Measurements from ENCODE around the gene TIAL1.

The TIAL1 gene

DNA sequence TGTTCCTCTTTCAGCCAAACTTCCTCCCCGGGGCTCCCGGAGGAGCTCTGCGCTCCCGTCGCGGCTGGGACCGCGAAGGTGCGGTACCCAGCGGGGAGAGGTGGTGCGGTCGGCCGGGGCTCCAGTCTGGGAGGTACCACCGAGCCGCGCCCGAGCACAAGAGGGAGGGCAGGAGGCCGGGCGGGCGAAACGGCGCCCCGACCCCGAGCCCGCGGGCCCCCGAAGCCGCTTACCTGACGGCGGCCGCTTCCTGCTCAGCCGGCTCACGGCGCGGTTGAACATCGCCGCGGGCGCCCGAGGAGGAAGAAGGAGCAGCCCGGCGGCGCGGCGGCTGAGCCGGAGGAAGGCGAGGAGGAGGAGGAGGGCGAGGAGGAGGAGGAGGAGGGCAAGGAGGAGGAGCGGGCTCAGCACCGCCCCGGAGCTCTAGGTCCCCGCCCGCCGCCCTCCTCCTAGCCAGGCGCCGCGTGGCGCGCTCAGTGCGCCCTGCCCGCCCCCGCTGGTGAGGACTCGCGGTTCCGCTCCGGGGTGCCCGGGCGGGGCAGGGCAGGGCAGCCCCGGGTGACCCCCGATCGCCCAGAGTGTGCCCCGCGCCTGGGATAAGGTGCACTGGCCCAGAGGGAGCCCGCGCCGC is 54.3 kb downstream of the TIAL1 start, which contains the start of gene RGS10:
Gene RGS10, minus strand, starts transcription at position 363 of the 631 bp plus-strand sequence. Its CDS starts 81 bp downstream, at position 282.
- H4K91ac ChIP-seq (ENCODE audit: low read depth, low read length) = no peak within 1 kb of the TSS
- no peaks in the 10 kb centered on the region for H3K79me1 ChIP-seq (ENCODE audit: low read length)
- peaks cover 31% of the 10 kb centered on the region for H3K27me3 ChIP-seq (ENCODE audit: insufficient read depth, low read length)
- no peak within 1 kb of the TSS for H3K18ac ChIP-seq (ENCODE audit: low read length)
- no peak within 1 kb of the TSS for H4K12ac ChIP-seq (ENCODE audit: low read depth, low read length)
- no peak within 1 kb of the TSS for H3K14ac ChIP-seq (ENCODE audit: low read length)
- H2AK5ac ChIP-seq (ENCODE audit: low read length) = no peak within 1 kb of the TSS
- no peak within 1 kb of the TSS for H3K27ac ChIP-seq (ENCODE audit: low read depth, low read length)
- no peaks in the 10 kb centered on the region for H3K79me2 ChIP-seq (ENCODE audit: control insufficient read depth, insufficient read depth, low read length, poor library complexity)
- H3K4me2 ChIP-seq (ENCODE audit: low read length) = peak within 1 kb of the TSS; percentile 84
- peak; percentile 61 to 81 for DNase-seq
- H3K4me1 ChIP-seq (ENCODE audit: control insufficient read depth in 1 of 2, insufficient read depth in 2 of 2, low read length in 2 of 2) = peaks cover 3 to 9% of the 10 kb centered on the region in 2 experiments
- no peak within 1 kb of the TSS for H2BK120ac ChIP-seq (ENCODE audit: insufficient read depth, low read length, poor library complexity)
- H4K8ac ChIP-seq (ENCODE audit: low read depth, low read length) = peak within 1 kb of the TSS; percentile 52
- no peaks in the 10 kb centered on the region for H3K9me3 ChIP-seq (ENCODE audit: insufficient read depth, low read depth, low read length)
- H3K36me3 ChIP-seq (ENCODE audit: control insufficient read depth in 1 of 2, insufficient read depth in 2 of 2, low read length in 2 of 2) = no peaks in the 10 kb centered on the region
- H3K9ac ChIP-seq (ENCODE audit: low read length) = no peak within 1 kb of the TSS
- no peak within 1 kb of the TSS for H2BK12ac ChIP-seq (ENCODE audit: low read length)
- no peak within 1 kb of the TSS for H3K23ac ChIP-seq (ENCODE audit: low read length)
- no CpG with 5 or more reads among the region's 76 CpGs for WGBS (ENCODE audit: extremely low coverage, insufficient coverage, insufficient read length)
- H3K4ac ChIP-seq (ENCODE audit: low read depth, low read length) = no peak within 1 kb of the TSS
- H2AFZ ChIP-seq (ENCODE audit: insufficient read depth, low read length, poor library complexity) = peak within 1 kb of the TSS; percentile 78
- H3K4me3 ChIP-seq (ENCODE audit: low read depth, low read length) = peak within 1 kb of the TSS; percentile 71
- H2BK5ac ChIP-seq (ENCODE audit: low read depth, low read length, poor library complexity) = no peak within 1 kb of the TSS

DNA sequence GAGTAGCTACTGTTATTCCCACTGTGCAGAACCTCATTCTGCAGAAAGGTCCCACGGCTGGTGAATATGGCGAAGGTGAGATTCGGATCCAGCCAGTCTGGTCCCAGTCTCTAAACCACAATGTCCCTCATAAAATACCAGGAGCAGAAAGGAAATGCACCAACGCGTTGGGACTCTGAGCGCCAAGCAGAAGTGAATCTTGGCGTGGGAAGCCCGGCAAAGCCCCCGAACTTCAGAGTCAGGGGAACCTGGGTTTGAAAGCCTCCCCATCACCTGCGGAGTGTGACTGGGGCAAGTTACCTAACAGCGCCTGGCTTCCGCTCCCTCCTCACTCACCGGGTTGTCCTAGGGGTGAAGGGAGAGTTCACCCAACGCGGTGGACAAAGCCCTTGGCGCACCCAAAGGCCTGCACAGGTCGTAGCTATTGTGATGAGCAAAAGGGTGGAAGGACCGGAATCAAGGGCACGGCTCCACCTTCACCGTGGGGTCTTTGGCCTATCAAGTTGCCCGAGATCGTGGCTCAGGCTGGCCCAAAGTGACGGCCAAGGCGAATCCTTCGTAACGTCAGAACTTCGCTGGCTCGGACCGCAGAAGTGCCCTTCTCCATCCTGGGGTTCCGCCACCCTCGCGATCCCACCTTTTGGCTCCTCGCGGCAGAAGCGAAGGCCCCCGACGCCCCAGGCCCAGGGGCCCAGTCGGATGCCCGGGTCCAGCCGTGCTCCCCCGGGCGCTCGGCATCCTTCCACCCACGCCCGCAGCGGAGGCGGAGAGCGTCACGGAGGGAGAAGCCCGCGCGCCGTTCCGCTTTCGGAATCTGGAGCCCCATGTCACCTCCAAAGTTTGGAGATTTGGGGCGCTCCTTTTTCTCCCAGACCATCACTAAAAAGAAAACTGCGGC is 55.1 kb downstream of the TIAL1 start:
- H3K14ac ChIP-seq (ENCODE audit: low read length) = no peak overlapping the region
- no peak overlapping the region for H2AFZ ChIP-seq (ENCODE audit: insufficient read depth, low read length, poor library complexity)
- peak overlapping the region; percentile 84 for H3K4me2 ChIP-seq (ENCODE audit: low read length)
- H3K27ac ChIP-seq (ENCODE audit: low read depth, low read length) = no peak overlapping the region
- peak; percentile 5 to 39 for DNase-seq
- no peaks in the 10 kb centered on the region for H3K9me3 ChIP-seq (ENCODE audit: insufficient read depth, low read depth, low read length)
- H3K79me2 ChIP-seq (ENCODE audit: control insufficient read depth, insufficient read depth, low read length, poor library complexity) = no peaks in the 10 kb centered on the region
- H3K4ac ChIP-seq (ENCODE audit: low read depth, low read length) = no peak overlapping the region
- no peak overlapping the region for H2BK12ac ChIP-seq (ENCODE audit: low read length)
- no peak overlapping the region for H2AK5ac ChIP-seq (ENCODE audit: low read length)
- no peak overlapping the region for H3K23ac ChIP-seq (ENCODE audit: low read length)
- H4K12ac ChIP-seq (ENCODE audit: low read depth, low read length) = no peak overlapping the region
- H3K79me1 ChIP-seq (ENCODE audit: low read length) = no peaks in the 10 kb centered on the region
- WGBS (ENCODE audit: extremely low coverage, insufficient coverage, insufficient read length) = no CpG with 5 or more reads among the region's 57 CpGs
- no peaks in the 10 kb centered on the region for H3K36me3 ChIP-seq (ENCODE audit: control insufficient read depth in 1 of 2, insufficient read depth in 2 of 2, low read length in 2 of 2)
- H3K4me1 ChIP-seq (ENCODE audit: control insufficient read depth in 1 of 2, insufficient read depth in 2 of 2, low read length in 2 of 2) = peaks cover 3 to 9% of the 10 kb centered on the region in 2 experiments
- no peak overlapping the region for H4K91ac ChIP-seq (ENCODE audit: low read depth, low read length)
- no peak overlapping the region for H3K18ac ChIP-seq (ENCODE audit: low read length)
- no peak overlapping the region for H2BK5ac ChIP-seq (ENCODE audit: low read depth, low read length, poor library complexity)
- peak overlapping the region; percentile 71 for H3K4me3 ChIP-seq (ENCODE audit: low read depth, low read length)
- H3K27me3 ChIP-seq (ENCODE audit: insufficient read depth, low read length) = peaks cover 31% of the 10 kb centered on the region
- no peak overlapping the region for H2BK120ac ChIP-seq (ENCODE audit: insufficient read depth, low read length, poor library complexity)
- H3K9ac ChIP-seq (ENCODE audit: low read length) = no peak overlapping the region
- H4K8ac ChIP-seq (ENCODE audit: low read depth, low read length) = no peak overlapping the region

DNA sequence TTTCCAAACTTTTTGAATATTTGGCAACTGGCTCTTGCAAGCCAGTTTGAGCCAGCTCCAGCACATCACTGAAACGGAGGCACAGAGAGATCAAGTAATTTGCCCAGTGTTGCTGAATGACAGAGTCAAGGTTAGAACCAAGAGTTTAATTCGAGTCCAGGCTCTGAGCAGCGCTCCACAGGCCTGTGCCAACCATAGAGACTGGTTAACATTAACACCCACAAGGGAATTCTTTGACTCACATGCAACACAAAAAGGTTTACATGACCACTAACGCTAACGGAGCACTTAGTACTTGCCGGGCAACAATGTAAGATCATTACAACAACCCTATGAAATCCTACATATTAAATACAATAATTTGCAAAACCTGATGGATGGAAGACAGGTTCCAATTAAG is 55.7 kb downstream of the TIAL1 start:
- Histone ChIP-seq H2BK120ac (ENCODE audit: insufficient read depth, low read length, poor library complexity) (no peak overlapping the region), H3K9me3 (ENCODE audit: insufficient read depth, low read depth, low read length) (no peaks in the 10 kb centered on the region), H3K23ac (ENCODE audit: low read length) (no peak overlapping the region), H3K4me3 (ENCODE audit: low read depth, low read length) (no peak overlapping the region), H3K18ac (ENCODE audit: low read length) (no peak overlapping the region), H2AFZ (ENCODE audit: insufficient read depth, low read length, poor library complexity) (no peak overlapping the region), H3K14ac (ENCODE audit: low read length) (no peak overlapping the region), H2AK5ac (ENCODE audit: low read length) (no peak overlapping the region), H3K27ac (ENCODE audit: low read depth, low read length) (no peak overlapping the region), H4K8ac (ENCODE audit: low read depth, low read length) (no peak overlapping the region), H2BK5ac (ENCODE audit: low read depth, low read length, poor library complexity) (no peak overlapping the region), H3K4me1 (ENCODE audit: control insufficient read depth in 1 of 2, insufficient read depth in 2 of 2, low read length in 2 of 2) (peaks cover 3 to 9% of the 10 kb centered on the region in 2 experiments), H4K91ac (ENCODE audit: low read depth, low read length) (no peak overlapping the region), H3K36me3 (ENCODE audit: control insufficient read depth in 1 of 2, insufficient read depth in 2 of 2, low read length in 2 of 2) (no peaks in the 10 kb centered on the region), H2BK12ac (ENCODE audit: low read length) (no peak overlapping the region), H4K12ac (ENCODE audit: low read depth, low read length) (no peak overlapping the region), H3K4me2 (ENCODE audit: low read length) (no peak overlapping the region), H3K79me2 (ENCODE audit: control insufficient read depth, insufficient read depth, low read length, poor library complexity) (no peaks in the 10 kb centered on the region), H3K9ac (ENCODE audit: low read length) (no peak overlapping the region), H3K79me1 (ENCODE audit: low read length) (no peaks in the 10 kb centered on the region), H3K27me3 (ENCODE audit: insufficient read depth, low read length) (peaks cover 31% of the 10 kb centered on the region), H3K4ac (ENCODE audit: low read depth, low read length) (no peak overlapping the region)
- WGBS (ENCODE audit: extremely low coverage, insufficient coverage, insufficient read length) = no CpG with 5 or more reads among the region's 6 CpGs
- DNase-seq = no peak

DNA sequence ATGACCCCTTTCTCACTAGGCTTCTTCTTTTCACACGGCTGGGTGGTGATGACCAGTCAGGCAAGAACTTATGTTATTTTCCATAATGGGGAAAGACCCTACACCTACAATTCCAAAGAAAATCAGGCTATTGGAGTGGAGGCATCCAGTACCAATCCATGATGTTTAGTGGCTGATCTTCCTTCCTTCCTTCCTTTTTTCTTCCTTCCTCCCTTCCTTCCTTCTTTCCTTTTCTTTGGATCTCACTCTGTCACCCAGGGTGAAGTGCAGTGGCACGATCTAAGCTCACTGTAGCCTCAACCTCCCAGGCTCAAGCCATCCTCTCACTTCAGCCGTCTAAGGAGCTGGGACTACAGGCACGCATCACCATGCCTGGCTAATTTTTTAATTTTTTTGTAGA is 56.7 kb downstream of the TIAL1 start:
- Histone ChIP-seq H3K79me2 (ENCODE audit: control insufficient read depth, insufficient read depth, low read length, poor library complexity) (no peaks in the 10 kb centered on the region), H2BK5ac (ENCODE audit: low read depth, low read length, poor library complexity) (no peak overlapping the region), H4K91ac (ENCODE audit: low read depth, low read length) (no peak overlapping the region), H3K4me3 (ENCODE audit: low read depth, low read length) (no peak overlapping the region), H3K18ac (ENCODE audit: low read length) (no peak overlapping the region), H4K8ac (ENCODE audit: low read depth, low read length) (no peak overlapping the region), H4K12ac (ENCODE audit: low read depth, low read length) (no peak overlapping the region), H3K27me3 (ENCODE audit: insufficient read depth, low read length) (peaks cover 31% of the 10 kb centered on the region), H3K79me1 (ENCODE audit: low read length) (no peaks in the 10 kb centered on the region), H3K4me2 (ENCODE audit: low read length) (no peak overlapping the region), H3K27ac (ENCODE audit: low read depth, low read length) (no peak overlapping the region), H3K23ac (ENCODE audit: low read length) (no peak overlapping the region), H3K36me3 (ENCODE audit: control insufficient read depth in 1 of 2, insufficient read depth in 2 of 2, low read length in 2 of 2) (no peaks in the 10 kb centered on the region), H2AK5ac (ENCODE audit: low read length) (no peak overlapping the region), H3K9ac (ENCODE audit: low read length) (no peak overlapping the region), H2BK120ac (ENCODE audit: insufficient read depth, low read length, poor library complexity) (no peak overlapping the region), H3K4ac (ENCODE audit: low read depth, low read length) (no peak overlapping the region), H3K9me3 (ENCODE audit: insufficient read depth, low read depth, low read length) (no peaks in the 10 kb centered on the region), H3K4me1 (ENCODE audit: control insufficient read depth in 1 of 2, insufficient read depth in 2 of 2, low read length in 2 of 2) (peaks cover 3 to 9% of the 10 kb centered on the region in 2 experiments), H2AFZ (ENCODE audit: insufficient read depth, low read length, poor library complexity) (no peak overlapping the region), H3K14ac (ENCODE audit: low read length) (no peak overlapping the region), H2BK12ac (ENCODE audit: low read length) (no peak overlapping the region)
- no peak for DNase-seq
- WGBS (ENCODE audit: extremely low coverage, insufficient coverage, insufficient read length) = no CpG with 5 or more reads among the region's 4 CpGs
